Stimulated activated CD4-positive, alpha-beta T cell treated with anti-CD3 and anti-CD28 coated beads, Interleukin-12 subunit alpha, Interleukin-12 subunit beta, amount 100 ng/mL, for 48 hours (primary cell): Measurements from ENCODE around the gene ADAMTS3.
"Not testable (repeated sequence)": the region's sequence is repeated elsewhere in the genome, so short reads cannot be mapped to it uniquely, and the experiment has no call there.

Experiments used
- DNase-seq, 3 donors: peaks; one replicate each; pipeline ENCODE4 v3.0.0-alpha.2; 2020; ENCODE audit warnings: low read depth in 2 of 3, low spot score in 1 of 3

ADAMTS3 gene

DNA sequence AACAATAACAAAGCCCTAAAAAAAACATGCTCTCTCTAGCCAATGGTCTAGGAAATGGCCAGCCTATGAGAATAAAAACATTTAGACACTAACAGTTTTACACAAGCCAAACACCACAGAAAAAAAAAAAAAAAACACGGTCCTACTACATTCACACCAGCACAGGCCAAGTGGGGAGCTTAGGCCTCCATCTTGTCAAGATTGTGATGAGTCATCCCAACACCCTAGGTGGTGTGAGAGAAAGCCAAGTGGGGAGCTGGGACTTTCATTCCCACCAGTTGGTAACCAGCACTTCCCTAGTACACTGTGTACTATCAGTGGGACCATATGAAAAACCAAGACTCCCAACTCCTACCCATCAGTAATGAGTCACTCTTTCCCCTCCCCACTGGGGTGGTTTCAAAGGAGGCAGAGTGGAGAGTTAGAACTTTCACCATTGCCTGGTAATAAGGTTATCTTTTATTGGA is 95.6 kb downstream of the ADAMTS3 start:
- no peak for DNase-seq

DNA sequence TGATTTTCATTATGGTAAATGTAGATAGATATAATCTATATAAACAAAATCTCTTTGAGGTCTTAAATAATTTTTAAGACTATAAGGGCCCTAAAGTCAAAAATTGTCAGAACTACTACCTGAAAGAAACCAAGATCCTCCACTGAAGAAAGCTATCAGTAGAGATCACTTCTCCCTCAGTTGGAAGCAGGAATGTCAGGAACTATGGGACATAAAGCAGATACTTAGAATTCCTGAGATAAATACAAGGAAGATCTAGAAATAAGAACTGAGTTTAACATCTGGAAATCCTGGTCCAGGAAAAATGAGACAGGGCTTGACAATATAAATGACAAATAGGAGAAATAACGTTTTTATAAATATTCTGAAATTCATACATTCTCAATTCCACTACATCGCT is 97.2 kb downstream of the ADAMTS3 start:
- no peak for DNase-seq

DNA sequence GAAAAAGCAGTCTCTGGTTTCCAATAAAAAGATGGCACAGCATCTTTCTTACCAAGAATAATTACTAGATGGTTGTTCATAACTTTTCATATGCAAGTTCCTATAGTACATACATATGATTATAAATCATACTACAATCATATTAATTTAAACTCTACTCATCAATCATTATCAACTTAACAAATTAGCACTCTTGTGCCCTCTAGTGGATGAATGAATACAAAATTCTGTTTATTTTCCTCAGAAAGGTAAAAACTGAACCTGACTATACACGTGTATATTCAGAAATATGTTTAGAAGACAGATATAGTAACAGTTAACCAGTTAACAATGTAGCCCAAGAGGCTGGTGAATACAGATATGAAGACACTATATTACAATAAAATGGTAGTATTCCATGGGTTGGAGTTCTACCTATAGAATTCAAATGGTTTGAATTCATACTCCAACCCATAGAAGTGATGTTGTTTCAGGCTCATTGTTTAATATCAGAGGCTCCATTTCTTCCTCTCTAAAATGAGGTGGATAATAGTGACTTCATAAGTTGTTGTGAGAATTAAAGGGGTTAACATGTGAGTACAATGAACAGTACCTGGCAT is 100.0 kb downstream of the ADAMTS3 start:
- DNase-seq, result no peak

DNA sequence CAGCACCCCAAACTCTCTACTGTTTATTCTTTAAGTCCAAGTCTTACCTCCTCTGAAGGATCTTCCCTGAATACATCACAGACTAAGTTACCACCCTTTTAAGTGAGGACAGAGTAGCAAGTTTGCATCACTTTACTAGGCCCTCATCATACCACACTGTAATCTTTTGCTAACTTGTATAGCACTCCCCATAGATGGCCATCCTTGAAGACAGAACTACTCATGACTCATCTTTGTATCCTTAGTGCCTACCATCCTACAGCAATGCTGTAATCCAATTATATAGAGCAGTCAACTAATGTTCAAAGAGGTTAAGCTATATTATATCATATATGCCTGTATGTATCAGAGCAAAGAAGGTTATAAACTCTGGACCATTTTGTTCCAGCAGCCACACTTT is 101.4 kb downstream of the ADAMTS3 start:
- no peak for DNase-seq

- DNase-seq, result no peak
Measured at GRCh38 chr4:72463724-72464123, 105.3 kb downstream of the ADAMTS3 start.

DNA sequence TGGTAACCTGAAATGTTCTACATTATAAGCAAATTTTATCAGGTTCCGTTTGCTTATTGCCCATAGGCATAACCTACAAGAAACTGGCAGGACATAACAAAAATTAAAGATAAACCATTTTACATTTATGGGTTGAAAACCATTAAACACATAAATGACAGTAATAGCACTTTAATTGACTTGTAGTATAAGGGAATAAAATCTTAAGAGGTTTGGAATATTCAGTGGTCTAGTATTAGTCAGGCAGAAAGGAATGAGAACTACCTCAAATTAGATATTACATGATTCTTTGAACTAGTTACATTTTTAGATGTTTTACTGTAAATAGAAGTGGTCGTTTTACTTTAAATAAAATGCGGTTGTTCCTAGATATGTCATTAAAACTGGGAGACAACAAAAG is 111.9 kb downstream of the ADAMTS3 start:
- DNase-seq, result no peak

GRCh38 chr4:72451349-72451748 is 117.7 kb downstream of the ADAMTS3 start:
- DNase-seq, result no peak

DNA sequence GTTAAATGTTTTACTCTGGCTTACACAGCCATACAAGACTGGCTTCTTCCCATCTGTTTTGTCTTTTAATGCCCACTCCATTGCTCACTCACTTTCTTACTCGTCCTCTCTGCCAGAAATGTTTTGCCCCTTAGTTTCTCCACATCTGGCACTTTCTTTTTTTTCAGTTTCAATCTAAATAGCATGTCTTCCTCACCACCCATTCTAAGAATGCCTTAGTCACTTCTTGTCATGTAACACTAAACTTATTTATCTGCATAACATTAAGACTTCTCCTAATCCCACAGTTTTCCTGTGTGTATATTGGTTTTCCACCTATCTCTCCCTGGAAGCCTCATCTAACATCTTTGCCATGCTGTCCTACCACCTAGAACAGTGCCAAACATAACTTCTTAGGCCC is 119.3 kb downstream of the ADAMTS3 start:
- no peak for DNase-seq

DNA sequence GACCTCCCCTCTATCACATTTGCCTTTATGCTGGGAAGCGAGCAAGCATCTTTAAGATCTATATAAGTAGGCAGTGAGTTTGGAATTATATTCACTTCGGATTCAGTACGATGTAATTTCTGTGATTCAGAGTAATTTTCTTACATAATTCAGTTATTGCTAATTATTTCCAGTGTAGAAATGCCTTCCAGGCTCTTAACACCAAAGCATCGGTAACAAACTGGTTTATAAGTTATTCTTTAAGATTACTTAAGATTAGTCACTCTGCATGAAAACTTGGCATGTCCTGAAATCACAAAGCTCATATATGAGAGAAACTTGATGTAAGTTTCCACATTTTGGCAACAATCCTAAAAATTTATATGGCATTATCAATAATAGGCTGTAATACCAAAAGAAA is 120.8 kb downstream of the ADAMTS3 start:
- DNase-seq, result no peak

DNA sequence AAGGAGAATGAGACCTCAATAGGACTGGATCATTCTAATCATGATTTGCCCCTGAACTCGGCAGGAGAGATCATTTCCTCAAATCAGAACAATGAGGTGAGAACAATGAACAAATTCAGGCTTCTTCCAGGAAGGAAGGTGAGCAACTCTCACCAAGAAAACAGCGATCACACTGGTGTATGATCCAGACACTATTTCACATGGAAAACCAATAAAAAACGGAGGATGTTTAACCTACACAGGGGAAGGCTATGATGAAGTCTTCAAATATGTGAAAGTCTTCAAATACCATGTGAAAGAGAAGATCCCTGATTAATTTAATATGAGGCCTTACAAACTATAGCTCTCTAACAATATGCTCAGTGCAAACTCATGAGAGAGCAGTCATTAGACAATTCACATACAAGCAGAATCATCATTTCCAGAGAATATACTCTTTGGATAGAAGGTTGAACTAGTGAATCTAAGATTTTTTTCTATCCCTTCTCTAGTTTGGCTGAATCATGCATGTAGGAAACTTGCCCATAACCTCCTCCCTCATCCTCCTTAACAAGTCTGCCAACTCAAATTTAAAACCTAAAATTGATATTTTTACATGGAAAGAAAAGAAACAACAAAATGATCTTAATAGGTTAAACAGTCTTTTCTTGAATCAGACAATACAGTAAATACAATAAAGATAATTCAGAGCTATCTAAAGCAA is 122.5 kb downstream of the ADAMTS3 start:
- no peak for DNase-seq

GRCh38 chr4:72444092-72444491 is 124.9 kb downstream of the ADAMTS3 start:
- DNase-seq, result no peak

- no peak for DNase-seq
Measured at GRCh38 chr4:72442715-72443114, 126.3 kb downstream of the ADAMTS3 start.

- no peak for DNase-seq
Measured at GRCh38 chr4:72442147-72442546, 126.9 kb downstream of the ADAMTS3 start.

DNA sequence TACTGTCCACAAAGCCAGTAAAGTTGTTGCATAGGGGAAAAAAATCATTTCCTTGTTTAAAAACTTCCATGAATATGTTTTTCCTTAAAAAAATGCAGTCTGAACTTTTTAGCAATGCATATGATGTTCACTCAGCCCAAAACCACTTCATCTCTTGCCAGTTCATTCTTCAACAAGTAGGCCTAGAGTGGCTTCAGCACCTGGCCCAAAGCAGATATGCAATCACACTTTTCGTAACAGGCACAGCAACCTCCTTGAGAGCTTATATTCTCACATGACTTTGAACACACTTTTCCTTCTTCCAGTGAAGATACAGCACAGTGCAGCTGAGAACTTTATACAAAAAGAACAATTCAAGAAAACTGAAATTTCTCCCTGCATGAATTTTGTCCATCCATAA is 128.6 kb downstream of the ADAMTS3 start:
- DNase-seq, result no peak

DNA sequence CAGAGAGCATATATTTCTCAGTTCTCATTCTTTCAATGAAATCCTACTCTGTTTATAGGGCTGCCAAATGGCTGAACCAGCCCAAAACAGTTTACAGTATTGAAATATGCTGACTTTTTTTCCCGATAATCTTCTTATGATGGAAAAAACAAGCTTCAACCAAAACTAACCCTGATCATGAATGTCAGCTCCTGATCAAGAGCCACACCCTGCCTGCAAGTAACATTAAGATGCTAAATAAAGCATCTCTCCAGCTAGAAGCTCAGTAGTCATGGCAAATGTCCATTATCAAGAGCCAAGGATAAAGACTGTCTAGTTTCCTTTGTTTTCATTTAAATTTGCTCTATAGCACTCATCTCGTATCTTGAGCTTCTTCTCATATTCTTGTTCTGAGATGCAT is 136.0 kb downstream of the ADAMTS3 start:
- DNase-seq, result no peak

DNA sequence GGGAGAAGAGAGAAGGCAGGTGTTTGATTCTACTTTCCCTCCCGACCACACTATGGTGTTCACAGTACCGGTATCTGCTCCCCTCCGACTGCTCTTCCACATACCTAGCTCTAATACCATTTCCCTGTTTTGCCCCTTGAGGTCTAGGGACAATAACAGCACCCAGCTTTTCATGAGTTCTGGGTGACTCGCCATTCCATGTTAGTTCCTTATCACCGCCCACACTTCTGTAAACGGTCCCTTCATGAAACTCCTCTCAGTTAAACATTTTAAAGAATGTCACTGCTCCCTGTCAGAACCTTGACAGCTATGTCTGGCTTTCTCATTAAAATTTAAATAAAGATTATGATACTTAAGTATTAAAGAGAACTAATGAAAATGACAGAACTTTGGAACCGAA is 136.7 kb downstream of the ADAMTS3 start:
- DNase-seq, result no peak

DNA sequence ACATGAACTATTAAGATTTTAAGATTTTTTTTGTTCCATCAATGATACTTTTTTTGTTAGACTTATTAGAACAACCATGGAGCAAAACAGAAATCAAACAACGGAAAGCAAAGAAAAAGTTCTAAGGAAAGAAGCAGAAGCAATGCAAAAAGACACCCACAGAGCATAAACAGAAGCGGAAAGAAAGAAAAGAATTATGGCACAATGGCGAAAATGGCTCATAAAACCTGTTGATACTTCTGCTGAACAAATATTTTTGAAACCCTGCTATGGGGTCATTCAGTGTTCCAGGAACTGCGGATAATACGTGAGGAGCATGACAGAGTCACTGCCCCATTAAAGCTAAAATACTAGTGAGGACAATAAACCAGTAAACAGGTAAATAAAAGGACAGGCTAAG is 138.0 kb downstream of the ADAMTS3 start:
- DNase-seq, result no peak

DNA sequence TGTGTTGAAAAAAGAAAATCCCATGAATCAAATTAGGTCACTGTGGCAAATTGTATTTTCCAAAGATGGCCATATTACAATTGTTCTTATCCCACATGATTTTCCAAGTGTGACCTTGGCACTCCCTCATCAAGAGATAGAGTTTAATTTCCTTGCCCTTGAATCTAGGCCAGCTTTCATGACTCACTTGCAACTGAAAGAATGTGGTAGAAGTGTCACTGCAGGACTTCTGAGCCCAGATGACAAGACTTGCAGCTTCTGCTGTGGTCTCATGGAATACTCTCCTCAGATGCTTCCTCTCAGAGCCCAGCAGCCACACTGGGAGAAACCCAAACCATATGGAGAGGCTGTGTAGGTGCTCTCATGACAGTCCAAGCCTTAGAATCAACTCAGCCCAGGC is 139.0 kb downstream of the ADAMTS3 start:
- DNase-seq, result no peak

GRCh38 chr4:72429397-72429889 is 139.6 kb downstream of the ADAMTS3 start:
- no peak for DNase-seq

DNA sequence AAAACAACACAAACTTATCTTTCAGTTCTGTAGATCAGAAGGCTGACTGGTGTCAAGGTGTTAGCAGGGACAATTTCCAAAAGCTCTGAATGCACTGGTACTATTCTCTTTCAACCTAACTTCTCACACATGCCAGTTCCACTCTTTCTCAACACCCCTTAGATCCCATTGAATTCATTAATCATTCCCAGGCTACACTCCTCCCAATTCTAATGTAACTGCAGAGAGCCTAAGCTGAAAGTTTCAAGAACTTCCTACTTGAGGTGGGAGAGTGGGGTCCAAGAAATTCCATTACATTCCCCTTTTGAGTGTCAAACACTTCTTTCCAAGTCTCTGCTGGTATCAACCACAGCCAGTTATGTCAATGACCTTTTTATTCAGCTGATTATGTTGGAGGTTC is 142.0 kb downstream of the ADAMTS3 start:
- DNase-seq, result no peak

DNA sequence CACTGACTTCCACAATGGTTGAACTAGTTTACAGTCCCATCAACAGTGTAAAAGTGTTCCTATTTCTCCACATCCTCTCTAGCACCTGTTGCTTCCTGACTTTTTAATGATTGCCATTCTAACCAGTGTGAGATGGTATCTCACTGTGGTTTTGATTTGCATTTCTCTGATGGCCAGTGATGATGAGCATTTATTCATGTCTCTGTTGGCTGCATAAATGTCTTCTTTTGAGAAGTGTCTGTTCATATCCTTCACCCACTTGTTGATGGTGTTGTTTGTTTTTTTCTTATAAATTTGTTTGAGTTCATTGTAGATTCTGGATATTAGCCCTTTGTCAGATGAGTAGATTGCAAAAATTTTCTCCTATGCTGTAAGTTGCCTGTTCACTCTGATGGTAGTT is 143.1 kb downstream of the ADAMTS3 start:
- DNase-seq, result not testable (repeated sequence)

DNA sequence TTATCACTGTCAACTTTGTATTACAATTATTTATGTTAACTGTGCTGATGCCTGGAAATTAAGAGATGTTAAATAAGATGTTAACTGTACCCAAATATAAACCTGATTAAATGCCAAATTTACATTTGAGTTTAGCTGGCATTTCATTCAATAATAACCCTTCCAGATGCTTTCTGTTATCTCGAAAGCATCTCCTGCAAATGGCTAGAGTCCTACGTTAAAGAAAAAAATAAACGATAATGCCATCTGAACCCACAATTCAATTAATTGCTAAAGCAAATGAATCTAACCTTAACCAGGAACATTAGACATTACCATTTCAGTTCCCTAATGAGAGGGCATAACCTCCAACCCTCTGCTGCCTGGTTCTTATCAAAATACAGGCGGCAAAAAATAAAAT is 145.0 kb downstream of the ADAMTS3 start:
- DNase-seq, result no peak

DNA sequence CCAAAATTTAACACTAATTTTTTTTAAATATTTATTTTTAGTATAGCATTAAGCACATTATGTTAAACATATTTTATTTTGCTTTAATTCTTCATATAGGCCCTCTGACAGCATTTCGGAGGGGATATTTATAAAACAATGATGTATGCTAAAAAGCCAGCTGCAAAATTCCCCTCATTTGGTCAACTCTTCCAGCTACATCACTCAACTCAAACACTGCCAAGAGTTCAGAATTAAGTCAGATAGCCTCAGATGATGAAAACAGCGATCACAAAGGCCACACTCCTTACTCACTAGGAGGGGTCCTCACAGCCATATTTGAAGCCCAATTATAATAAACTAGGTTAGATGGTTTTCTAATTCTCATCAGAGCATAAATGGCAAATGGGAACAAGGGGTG is 146.6 kb downstream of the ADAMTS3 start:
- no peak for DNase-seq
